Stimulated activated CD4-positive, alpha-beta T cell treated with anti-CD3 and anti-CD28 coated beads, TNF-alpha, amount 100 ng/mL, for 24 hours (primary cell): ENCODE measurements around the gene GNAS-AS1.

Experiments used
- DNase-seq, 3 experiments: peaks; one replicate each; pipeline ENCODE4 v3.0.0-alpha.2; 2020; ENCODE audit warnings: low read depth in 3 of 3

GNAS-AS1 gene

GRCh38 chr20:58810116-58810878, 40.4 kb downstream of the GNAS-AS1 start:
- no peak for DNase-seq

DNA sequence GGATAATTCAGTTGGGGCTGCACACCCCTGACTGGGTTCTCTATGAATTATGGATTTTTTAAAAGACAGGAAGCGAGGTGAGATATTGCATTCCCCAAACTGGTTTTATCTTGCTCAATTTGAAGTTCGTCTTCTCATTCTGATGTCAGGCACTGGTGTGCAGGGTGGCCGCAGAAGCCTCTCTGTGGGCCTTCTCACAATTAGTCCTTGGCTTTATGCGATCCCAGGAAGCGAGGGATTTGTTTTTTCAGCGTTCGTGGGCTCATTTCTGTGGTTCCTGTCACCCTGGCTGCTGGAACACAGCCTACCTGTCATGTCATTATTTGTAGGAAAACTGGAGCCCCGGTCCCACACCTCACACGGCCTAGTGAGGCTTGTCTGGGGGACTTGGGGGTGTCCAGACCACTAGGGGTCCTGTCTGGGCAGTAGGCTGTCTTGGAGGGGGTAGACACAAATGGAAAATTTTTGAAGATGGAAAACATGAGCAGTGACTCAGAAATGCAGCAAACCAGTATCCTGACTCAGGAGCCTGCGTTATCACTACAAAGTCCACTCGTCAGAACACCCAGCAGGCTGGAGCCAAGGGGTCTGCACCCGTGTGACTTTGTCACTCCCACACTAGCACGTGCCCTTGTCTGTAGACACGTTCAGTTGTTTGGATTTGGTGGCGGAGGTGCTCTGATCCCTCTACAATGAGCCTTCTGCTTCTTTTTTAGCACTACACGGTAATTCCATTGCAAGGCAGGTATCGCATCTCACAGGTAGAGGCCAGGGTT, 42.2 kb downstream of the GNAS-AS1 start:
- no peak for DNase-seq

DNA sequence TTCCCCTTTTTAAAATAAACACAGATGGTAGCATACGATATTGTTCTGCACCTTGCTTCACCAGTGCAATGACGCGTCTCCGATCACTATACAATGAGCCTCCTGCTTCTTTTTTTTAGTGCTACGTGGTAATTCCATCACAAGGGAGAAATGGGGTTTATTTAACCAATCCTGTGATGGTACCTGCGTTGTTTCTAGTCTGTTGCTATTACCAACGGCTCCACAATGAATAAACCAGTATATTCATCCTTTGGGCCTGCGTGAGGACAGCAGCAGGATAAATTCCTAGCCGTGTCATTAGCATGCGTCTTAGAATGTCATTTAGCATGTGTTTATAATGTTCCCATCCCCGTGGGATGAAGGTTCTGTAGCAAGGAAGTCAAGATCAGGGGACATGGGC, 42.9 kb downstream of the GNAS-AS1 start:
- no peak for DNase-seq

GRCh38 chr20:58803533-58803932, 47.2 kb downstream of the GNAS-AS1 start:
- DNase-seq: no peak

DNA sequence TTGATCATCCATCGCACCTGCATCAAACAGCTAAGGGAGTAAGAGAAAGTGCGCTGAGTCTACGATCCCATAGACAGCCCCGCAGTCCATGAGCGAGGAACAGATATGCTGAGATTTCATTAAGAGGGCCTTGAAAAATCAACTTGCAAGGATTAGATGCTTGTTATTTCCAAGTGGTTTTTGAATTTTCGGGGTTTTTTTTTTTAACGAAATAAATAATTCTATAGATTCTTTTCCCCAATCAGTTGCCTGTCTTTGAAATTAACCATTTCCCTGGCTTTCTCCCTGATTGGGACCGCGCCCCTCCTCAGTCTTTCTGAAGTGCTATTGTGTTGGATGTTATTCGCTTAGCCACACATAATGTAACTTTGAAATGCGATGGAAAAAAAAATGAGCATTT, 48.6 kb downstream of the GNAS-AS1 start:
- no peak for DNase-seq

- DNase-seq: no peak
These were observed 50.4 kb downstream of the GNAS-AS1 start for GRCh38 chr20:58800134-58800871.

GRCh38 chr20:58797371-58798338, 53.0 kb downstream of the GNAS-AS1 start:
- no peak for DNase-seq

GRCh38 chr20:58795923-58796245, 54.8 kb downstream of the GNAS-AS1 start:
- DNase-seq: no peak

DNA sequence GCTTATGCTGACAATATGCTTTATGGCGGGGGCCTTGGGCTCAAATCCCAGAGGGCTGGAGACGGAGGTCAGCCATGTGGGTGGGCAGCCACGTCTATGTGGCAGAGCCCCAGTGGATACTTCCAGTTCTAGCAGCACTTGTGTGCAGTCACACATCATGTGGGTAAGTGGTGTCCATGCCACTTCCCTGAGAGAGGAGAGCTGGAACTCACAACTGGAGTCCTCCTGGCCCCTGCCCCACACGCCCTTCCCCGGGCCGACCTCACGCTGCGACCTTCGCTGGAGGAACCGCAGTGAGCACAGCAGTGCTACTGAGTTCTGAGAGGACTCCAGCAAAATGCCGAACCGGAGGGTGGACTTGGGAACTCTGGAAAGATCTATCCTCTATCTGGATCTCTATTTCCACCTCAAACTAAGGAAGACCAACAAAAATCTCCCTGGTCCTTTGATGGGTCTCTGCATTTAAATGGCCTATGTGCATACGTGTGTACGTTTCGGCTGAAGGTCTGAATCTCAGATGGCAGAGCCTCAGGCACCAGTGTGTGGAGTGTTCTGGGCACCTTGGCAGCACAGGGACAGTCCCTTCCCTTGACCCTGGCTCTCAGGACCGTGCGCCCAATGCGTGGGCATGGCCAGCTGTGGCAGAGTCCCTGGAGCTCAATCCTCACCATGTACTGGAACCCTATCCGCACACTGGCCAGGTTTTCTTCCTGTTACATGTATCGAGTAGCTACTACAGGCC, 55.4 kb downstream of the GNAS-AS1 start:
- DNase-seq: no peak

GRCh38 chr20:58794510-58795180, 56.1 kb downstream of the GNAS-AS1 start:
- no peak for DNase-seq

DNA sequence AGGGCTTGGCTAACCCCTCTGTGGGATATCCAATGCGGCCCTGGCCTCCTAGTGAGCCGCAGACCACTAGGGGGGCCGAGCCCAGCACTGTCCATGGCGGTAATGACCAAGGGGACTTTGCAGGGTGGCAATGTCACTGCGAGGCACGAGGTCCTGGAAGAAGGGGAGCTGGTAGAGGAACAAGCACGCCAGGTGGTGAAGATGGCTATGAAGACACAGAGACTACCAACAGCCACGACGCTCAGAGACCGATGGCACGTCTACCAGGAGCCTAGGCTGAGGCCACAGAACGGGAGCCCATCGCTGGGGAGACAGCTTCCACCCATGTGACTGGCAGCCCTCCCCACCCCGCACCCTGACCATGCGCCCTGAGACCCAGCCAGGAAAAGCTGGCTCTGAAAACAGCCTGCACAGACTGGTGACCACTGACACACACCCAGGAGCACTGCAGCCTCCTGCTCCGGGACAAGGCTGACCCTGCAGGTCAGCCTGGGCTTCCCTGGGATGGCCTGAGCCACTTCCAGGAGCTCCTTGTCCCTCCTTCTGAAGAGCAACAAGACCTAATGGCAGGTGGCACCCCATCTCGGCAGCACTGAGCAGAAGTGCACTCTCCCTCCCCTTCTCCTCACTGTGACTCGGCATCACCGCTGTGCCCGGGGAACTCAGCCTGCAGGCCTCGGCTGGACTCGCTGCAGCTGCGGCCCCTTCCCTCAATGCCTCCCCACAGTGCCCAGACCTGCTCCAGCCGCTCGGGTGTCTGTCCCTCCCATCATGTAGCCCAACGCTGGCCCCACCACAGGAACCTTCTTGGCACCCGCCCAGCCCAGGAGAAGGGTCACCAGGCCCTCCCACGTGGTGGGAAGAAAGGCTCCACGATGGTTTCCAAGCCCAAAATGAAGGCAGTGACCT, 56.9 kb downstream of the GNAS-AS1 start:
- DNase-seq: no peak

- DNase-seq: no peak
These were observed 58.3 kb downstream of the GNAS-AS1 start for GRCh38 chr20:58792426-58792825.

- DNase-seq: no peak
These were observed 59.4 kb downstream of the GNAS-AS1 start for GRCh38 chr20:58791286-58791685.

DNA sequence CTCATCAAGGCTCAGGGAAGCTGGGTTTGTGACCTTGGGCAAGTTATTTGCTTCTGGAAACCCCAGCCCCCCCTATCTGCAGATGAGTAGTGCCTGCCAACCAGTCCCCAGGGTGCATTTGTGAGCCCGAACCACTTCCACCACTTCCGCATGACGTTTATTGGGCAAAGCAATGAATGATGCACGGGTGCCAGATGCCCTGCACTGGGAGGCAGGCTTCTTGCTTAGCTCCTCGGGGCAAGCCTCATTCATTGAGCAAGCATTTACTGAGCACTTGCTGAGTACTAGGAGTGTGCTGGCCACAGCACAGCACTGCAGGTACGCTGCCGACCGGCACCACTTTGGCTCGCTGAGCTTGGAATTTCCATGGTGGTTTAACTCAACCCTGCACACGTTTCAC, 60.2 kb downstream of the GNAS-AS1 start:
- no peak for DNase-seq

DNA sequence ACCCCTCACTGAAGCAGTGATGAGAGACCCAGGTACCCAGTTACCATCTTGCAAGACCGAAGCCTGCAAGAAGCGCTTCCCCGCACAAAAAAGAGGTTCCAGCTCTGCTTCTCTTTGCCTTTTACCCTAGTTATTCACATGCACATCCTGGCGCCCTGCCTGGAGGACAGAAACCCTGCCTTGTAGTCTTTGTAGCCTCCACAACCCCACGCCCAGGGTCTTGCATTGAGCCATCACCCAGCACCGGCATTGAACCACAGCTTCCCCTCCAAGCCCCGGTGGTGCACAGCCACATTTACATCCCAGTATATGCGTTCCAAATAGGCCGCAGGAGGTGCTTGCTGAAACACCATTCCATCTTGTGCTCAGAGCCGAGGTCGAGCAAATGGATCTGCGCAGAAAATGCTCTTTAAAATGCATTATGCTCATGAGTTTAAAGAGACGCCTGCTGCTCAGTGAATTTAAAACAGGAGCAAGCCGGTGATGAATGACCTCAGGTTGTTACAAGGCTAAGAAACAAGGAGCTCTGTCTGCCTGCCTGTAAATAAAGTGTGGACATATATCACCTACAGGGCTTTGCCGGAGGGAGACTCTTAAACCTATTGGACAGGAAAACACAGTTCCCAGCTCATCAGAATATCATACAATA, 61.7 kb downstream of the GNAS-AS1 start:
- no peak for DNase-seq

DNA sequence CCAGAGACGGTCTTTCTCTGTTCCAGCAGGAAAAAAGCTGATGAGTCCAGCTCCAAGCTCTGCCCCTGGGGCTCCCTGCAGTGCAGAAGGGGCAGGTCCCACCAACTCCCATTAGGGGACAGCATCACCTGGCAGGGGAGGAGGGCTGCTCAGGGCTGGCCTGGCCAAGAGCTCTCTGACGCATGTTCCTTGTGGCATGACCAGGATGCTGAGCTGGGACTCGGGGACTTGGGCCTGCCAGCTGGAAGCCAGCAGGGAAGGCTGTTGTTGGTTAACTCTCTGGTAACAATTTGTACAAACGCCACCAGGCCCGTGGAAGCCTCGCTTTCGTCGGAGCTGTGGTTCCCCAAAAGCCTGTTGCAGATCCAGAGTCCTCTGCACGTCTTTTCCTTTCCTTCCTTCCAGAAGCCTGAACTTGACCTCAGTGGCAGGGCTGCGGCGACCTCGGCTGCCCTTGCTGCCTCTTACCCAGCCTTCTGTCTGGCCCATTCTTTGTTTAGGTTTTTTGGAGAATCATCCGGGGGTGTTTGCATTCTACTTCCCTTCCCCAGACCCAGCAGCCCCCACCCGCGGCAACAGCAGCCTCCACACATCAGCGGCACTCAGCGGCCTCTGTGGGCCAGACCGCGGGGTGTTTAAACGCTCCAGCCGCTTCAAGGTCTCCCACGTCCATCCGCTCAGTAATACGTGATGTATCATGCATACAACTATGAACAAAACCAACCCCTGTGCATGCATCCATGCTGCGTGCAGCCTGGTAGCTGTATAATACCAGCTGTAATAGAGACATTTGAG, 63.3 kb downstream of the GNAS-AS1 start:
- no peak for DNase-seq

DNA sequence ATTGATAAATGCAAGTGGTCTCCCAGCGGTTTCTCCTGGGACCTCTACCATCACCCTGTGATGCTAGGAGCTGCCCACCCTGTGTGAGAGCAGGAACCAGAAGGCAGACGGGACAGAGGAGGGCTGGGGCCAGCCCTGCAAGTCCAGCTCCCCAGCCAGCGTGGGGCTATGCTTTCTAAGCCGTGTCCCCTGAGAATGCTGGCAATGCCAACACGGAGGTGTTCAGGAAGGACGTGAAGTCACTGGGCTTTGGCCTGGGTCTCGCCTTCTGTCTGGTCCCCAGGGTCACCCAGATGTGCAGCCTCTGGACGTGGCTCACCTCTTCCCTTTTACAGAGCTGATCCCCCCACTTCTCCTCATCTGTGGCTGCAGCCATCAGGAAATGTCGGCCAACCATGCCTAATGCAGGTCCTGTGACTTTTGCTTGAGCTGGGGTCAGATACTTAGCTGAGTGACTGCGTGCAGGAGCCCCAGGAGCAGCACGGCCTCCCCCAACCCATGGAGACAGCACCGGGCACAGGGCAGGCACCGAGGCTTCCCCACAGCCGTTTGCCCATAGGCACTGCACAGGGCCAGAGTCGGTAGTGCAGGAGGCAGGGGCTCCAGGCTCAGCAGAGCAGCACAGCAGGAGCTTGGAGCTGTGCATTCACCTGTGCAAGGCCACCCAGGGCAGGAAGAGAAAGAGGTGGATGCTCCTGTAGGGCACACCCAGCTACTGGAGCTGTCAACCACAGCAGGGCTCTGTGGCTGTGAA, 66.2 kb downstream of the GNAS-AS1 start:
- DNase-seq: no peak
